NCI-H345 (cell line): ENCODE measurements around the gene CNIH1.
"Not testable (repeated sequence)": the region's sequence is repeated elsewhere in the genome, so short reads cannot be mapped to it uniquely, and the experiment has no call there.

Source experiments
- DNase-seq: peaks from one replicate; lab custom pipeline; 2025; lab: John Stamatoyannopoulos, UW

CNIH1 gene

GRCh38 chr14:54380558-54380957 is 60.6 kb downstream of the CNIH1 start:
- DNase-seq, result not testable (repeated sequence)

GRCh38 chr14:54378893-54379292 is 62.3 kb downstream of the CNIH1 start:
- not testable (repeated sequence) for DNase-seq

- DNase-seq, result no peak
Measured at GRCh38 chr14:54377501-54377900, 63.7 kb downstream of the CNIH1 start.

GRCh38 chr14:54374117-54374884 is 66.9 kb downstream of the CNIH1 start:
- DNase-seq, result no peak
